Loucy (cell line): Measurements from ENCODE around the gene LIMK2.

Experiments
- H2AFZ ChIP-seq: fragments of 200-600 bp; sonication (generic); 2 replicates; pipeline ENCODE4 v1.6.0; 2016; ENCODE audit warnings: antibody characterized with exemption, mild to moderate bottlenecking, low read length, moderate library complexity
- H3F3A ChIP-seq: fragments of 200-600 bp; 2 replicates; pipeline ENCODE4 v1.6.0; 2016; ENCODE audit warnings: antibody characterized with exemption, low read depth, mild to moderate bottlenecking
- H3K27me3 ChIP-seq: fragments of 200-600 bp; sonication (generic); 2 replicates; pipeline ENCODE4 v1.6.1; 2014; ENCODE audit warnings: low read length, mild to moderate bottlenecking; ENCODE audit not compliant: insufficient read depth, poor library complexity, severe bottlenecking
- H3K36me3 ChIP-seq: fragments of 200-600 bp; sonication (generic); 2 replicates; pipeline ENCODE4 v1.6.1; 2016; ENCODE audit warnings: low read length; ENCODE audit not compliant: insufficient read depth
- H3K4me1 ChIP-seq: fragments of 200-600 bp; sonication (generic); 2 replicates; pipeline ENCODE4 v1.5.1; 2014; ENCODE audit warnings: low read length, mild to moderate bottlenecking; ENCODE audit not compliant: insufficient read depth, poor library complexity, severe bottlenecking
- H3K4me2 ChIP-seq: fragments of 200-600 bp; sonication (generic); 2 replicates; pipeline ENCODE4 v1.6.0; 2014; ENCODE audit warnings: antibody characterized with exemption, low read length, low read depth, mild to moderate bottlenecking; ENCODE audit not compliant: poor library complexity, severe bottlenecking
- H3K4me3 ChIP-seq: fragments of 200-600 bp; sonication (generic); 2 replicates; pipeline ENCODE4 v1.5.1; 2014; ENCODE audit warnings: low read length, mild to moderate bottlenecking, mixed read lengths; ENCODE audit not compliant: poor library complexity, severe bottlenecking
- H3K79me2 ChIP-seq: fragments of 200-600 bp; sonication (generic); 2 replicates; pipeline ENCODE4 v1.6.1; 2014; ENCODE audit warnings: low read length; ENCODE audit not compliant: insufficient read depth
- H3K9ac ChIP-seq: fragments of 200-600 bp; sonication (generic); 2 replicates; pipeline ENCODE4 v1.6.0; 2014; ENCODE audit warnings: mild to moderate bottlenecking, low read depth, low read length, moderate library complexity; ENCODE audit not compliant: poor library complexity, severe bottlenecking
- H3K9me2 ChIP-seq: fragments of 200-600 bp; sonication (generic); replicated peaks from 2 replicates; pipeline ENCODE4 v1.6.1; 2016; ENCODE audit warnings: low read depth, low read length, mixed read lengths
- H3K9me3 ChIP-seq: fragments of 200-600 bp; sonication (generic); 2 replicates; pipeline ENCODE4 v1.6.1; 2014; ENCODE audit warnings: mild to moderate bottlenecking, antibody characterized with exemption, low read length, low read depth; ENCODE audit not compliant: insufficient read depth
- H4K20me1 ChIP-seq: fragments of 200-600 bp; sonication (generic); 2 replicates; pipeline ENCODE4 v1.6.0; 2014; ENCODE audit warnings: antibody characterized with exemption, low read length, mild to moderate bottlenecking; ENCODE audit not compliant: insufficient read depth, poor library complexity, severe bottlenecking
- EZH2phosphoT487 ChIP-seq: fragments of 200-600 bp; IDR thresholded peaks from 2 replicates; pipeline ENCODE4 v1.6.1; 2018; ENCODE audit warnings: antibody characterized with exemption, mild to moderate bottlenecking, moderate library complexity, borderline replicate concordance
- TF ChIP-seq, protein P1 (sequence below): fragments of 200-600 bp; sonication (generic); conservative IDR thresholded peaks from 2 replicates; pipeline ENCODE4 v1.5.1; 2014; ENCODE audit warnings: mild to moderate bottlenecking, antibody characterized with exemption, low read length

The LIMK2 gene

DNA sequence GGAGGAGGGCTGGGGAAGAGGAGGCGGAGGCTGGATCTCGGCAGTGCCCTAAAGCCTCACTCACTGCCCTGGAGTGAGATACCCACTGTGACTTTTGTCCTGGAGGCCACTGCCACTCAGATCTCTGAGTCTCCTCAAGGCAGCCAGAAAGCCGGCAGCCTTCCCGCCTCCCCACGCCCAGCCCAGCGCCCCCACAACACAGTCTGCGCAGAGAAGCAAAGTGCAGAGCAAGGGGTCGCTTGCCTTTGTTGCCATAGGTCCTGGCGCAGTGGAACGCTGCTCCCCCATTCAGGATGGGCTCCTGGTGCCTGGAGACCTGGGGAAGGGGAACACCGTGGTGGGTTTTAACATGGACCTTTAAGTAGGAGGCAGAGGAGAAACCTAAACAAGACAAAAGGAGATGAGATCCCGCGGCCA lies 116.5 kb downstream of the LIMK2 start:
- Histone ChIP-seq H3K4me2 (no peak overlapping the region), H3K27me3 (no peaks in the 10 kb centered on the region), H3K9me3 (no peaks in the 10 kb centered on the region), H3K79me2 (peaks cover 7% of the 10 kb centered on the region; the same call in 1 of the 2 replicates), H2AFZ (no peak overlapping the region), H3K4me3 (no peak overlapping the region), H4K20me1 (peaks cover 7% of the 10 kb centered on the region), H3F3A (no peaks in the 10 kb centered on the region), H3K9ac (no peak overlapping the region), H3K9me2 (no peaks in the 10 kb centered on the region), H3K4me1 (no peaks in the 10 kb centered on the region), H3K36me3 (peaks cover 94% of the 10 kb centered on the region; the same call in 1 of the 2 replicates)
- TF ChIP-seq, protein P1, sequence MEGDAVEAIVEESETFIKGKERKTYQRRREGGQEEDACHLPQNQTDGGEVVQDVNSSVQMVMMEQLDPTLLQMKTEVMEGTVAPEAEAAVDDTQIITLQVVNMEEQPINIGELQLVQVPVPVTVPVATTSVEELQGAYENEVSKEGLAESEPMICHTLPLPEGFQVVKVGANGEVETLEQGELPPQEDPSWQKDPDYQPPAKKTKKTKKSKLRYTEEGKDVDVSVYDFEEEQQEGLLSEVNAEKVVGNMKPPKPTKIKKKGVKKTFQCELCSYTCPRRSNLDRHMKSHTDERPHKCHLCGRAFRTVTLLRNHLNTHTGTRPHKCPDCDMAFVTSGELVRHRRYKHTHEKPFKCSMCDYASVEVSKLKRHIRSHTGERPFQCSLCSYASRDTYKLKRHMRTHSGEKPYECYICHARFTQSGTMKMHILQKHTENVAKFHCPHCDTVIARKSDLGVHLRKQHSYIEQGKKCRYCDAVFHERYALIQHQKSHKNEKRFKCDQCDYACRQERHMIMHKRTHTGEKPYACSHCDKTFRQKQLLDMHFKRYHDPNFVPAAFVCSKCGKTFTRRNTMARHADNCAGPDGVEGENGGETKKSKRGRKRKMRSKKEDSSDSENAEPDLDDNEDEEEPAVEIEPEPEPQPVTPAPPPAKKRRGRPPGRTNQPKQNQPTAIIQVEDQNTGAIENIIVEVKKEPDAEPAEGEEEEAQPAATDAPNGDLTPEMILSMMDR: no peak
- TF ChIP-seq EZH2phosphoT487: no peak

DNA sequence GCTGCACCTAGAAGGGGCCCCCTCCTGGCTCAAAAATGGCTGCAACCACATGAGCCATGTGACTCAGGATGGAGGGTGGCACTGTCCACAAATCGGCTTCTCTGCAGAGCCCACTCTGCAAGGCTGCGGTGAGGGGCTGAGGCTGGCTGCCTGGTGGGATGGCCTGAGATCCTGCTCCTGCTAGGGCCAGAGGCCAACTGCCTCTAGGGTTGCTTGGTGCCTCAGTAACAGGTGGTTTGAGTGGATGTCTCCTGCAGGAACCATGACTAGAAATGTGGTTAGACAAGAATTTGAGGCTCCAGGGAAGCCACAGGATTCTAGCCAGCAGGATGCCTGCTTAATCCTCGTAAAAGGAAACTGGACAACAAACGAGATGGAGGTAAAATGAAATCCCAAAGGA lies 116.9 kb downstream of the LIMK2 start:
- no peaks in the 10 kb centered on the region for H3K4me1 ChIP-seq
- no peaks in the 10 kb centered on the region for H3K9me3 ChIP-seq
- no peaks in the 10 kb centered on the region for H3K9me2 ChIP-seq
- H3K36me3 ChIP-seq: peaks cover 98% of the 10 kb centered on the region; the same call in 1 of the 2 replicates
- no peak overlapping the region for H3K9ac ChIP-seq
- H3K79me2 ChIP-seq: peaks cover 7% of the 10 kb centered on the region; the same call in 1 of the 2 replicates
- H3K4me2 ChIP-seq: no peak overlapping the region
- no peaks in the 10 kb centered on the region for H3K27me3 ChIP-seq
- peaks cover 7% of the 10 kb centered on the region for H4K20me1 ChIP-seq
- no peak overlapping the region for H3K4me3 ChIP-seq
- H2AFZ ChIP-seq: no peak overlapping the region
- no peak for TF ChIP-seq EZH2phosphoT487
- TF ChIP-seq, protein P1: no peak
- H3F3A ChIP-seq: no peaks in the 10 kb centered on the region
